Omental fat pad (tissue), 4 donors: Measurements from ENCODE around the gene TRIM28. TPM values are rescaled to one million over a fixed set of nuclear protein-coding genes. Genes with fewer than 3 reads are reported as not detected.
A peak's percentile ranks its signal among the peaks of the same experiment; 100 is the strongest.

Source experiments
- ATAC-seq: fragments of 150-250 bp; one replicate; pipeline ENCODE4 v1.9.1; 2016; ENCODE audit warnings: mild to moderate bottlenecking, moderate library complexity; ENCODE audit not compliant: low FRiP score
- DNase-seq: peaks from one replicate; pipeline ENCODE4 v3.0.0-alpha.2; 2019; ENCODE audit warnings: low spot score
- total RNA-seq, 4 donors: library from RNA; depleted of rRNA; stranded (reverse); fragments of >200 nt; gene quantifications; one replicate each; pipeline ENCODE4 v1.1.0, GENCODE V29; 2016
- TF ChIP-seq, protein P1 (sequence below), 3 donors: fragments of 450-650 bp; IDR thresholded peaks; one replicate each; pipeline ENCODE4 v1.5.1; 2016 to 2017; ENCODE audit warnings: antibody characterized with exemption in 3 of 3, mild to moderate bottlenecking in 3 of 3, moderate library complexity in 2 of 3

The TRIM28 gene
- total RNA-seq, 4 donors from 2014 or later = 151 to 238 (median 166) TPM

DNA sequence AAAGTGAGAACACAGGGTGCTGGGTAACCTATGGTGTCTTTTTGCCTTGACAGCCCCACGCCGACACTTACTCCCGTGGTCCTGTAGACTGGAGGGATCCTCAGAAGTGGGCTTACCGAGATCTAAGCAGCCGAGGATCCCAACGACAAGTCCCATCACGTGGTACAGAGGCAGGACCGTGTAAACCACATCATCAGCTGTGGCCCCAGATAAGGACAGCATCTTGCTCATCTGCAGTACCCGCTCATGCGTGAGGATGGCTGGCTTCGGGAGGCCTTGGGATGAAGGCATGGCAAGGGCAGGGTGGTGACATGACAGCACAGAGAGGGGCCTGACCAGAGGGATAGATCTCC, 34.2 kb upstream of the TRIM28 start:
- TF ChIP-seq, protein P1, sequence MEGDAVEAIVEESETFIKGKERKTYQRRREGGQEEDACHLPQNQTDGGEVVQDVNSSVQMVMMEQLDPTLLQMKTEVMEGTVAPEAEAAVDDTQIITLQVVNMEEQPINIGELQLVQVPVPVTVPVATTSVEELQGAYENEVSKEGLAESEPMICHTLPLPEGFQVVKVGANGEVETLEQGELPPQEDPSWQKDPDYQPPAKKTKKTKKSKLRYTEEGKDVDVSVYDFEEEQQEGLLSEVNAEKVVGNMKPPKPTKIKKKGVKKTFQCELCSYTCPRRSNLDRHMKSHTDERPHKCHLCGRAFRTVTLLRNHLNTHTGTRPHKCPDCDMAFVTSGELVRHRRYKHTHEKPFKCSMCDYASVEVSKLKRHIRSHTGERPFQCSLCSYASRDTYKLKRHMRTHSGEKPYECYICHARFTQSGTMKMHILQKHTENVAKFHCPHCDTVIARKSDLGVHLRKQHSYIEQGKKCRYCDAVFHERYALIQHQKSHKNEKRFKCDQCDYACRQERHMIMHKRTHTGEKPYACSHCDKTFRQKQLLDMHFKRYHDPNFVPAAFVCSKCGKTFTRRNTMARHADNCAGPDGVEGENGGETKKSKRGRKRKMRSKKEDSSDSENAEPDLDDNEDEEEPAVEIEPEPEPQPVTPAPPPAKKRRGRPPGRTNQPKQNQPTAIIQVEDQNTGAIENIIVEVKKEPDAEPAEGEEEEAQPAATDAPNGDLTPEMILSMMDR (IDR thresholded peaks at IDR 0.05) = no peak
- ATAC-seq (no peak), DNase-seq (no peak)

DNA sequence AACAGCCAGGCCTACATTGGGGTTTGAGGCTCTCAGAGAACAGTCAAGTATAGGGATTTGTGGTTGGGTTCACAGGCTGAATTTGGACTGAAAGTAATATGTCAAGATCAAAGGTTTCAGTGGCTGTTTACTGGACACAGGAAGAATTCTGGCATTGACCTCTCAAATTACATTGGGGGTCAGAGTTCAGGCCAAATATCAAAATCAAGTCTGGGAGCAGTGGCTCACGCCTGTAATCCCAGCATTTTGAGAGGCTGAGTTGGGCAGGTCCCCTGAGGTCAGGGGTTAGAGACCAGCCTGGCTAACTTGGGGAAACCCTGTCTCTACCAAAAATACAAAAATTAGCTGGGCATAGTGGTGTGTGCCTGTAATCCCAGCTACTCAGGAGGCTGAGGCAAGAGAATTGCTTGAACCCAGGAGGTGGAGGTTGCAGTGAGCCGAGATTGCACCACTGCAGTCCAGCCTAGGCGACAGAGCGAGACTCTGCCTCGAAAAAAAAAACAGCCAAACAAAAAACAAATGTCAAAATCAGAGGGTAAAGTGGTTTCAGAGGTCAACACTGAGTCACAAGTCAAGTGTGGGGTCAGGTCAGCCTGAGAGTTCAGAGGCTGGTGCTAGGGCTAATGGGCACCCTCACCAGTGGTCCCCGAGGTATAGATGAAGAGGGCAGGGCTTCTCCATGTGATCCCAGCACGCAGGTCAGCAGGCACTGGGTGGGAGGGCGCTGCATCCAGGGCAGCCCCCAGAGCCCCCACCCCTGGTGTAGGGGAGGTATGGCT, 33.6 kb upstream of the TRIM28 start:
- ATAC-seq (no peak), DNase-seq (no peak)
- TF ChIP-seq, protein P1 (IDR thresholded peaks at IDR 0.05) = no peak

DNA sequence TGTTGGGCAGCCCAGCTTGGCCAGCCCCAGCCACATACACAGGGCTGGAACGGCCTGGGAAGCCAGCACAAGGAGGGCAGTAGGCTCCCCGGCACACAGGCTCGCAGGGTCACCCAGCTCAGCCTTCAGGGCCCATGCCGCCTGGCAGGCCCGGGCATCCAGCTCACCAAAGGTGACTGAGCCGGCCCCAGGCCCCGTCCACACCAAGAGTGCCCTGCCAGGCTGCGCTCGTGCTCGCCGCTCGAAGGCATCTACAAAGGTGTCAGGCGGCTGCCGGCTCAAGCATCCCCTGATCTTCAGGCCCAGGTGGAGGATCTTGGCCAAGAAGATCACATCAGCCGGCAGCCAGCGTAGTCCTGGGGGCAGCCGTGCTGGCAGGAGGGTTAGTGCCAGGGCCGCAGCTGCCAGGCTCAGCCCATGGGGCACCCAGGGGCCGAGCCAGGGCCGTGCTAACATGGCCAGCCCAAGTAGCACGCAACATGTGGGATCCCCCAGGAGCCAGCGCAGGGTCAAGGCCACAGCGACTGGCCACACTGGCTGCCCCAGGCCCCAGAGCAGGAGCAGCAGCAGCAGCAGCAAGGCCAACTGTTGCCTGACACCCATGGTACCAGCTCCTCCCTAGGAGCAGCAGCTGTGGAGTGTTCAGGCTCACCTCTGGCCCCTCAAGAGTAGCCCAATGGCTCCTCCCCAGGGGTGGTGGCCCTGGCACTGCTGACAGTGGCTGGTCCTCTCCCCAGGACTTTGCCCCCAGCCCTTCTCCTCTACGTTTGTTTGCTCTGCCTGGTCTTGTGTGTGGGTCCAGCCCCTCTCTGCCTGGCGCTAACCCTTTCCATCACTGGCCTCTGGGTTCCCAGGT, 32.3 kb upstream of the TRIM28 start, which contains the start of gene SLC27A5:
SLC27A5 (minus strand) TSS at position 640 of the 856 bp plus-strand sequence; CDS start at position 603, 37 bp downstream.
- TF ChIP-seq, protein P1 (IDR thresholded peaks at IDR 0.05) = no peak
- DNase-seq = no peak
- no peak for ATAC-seq

DNA sequence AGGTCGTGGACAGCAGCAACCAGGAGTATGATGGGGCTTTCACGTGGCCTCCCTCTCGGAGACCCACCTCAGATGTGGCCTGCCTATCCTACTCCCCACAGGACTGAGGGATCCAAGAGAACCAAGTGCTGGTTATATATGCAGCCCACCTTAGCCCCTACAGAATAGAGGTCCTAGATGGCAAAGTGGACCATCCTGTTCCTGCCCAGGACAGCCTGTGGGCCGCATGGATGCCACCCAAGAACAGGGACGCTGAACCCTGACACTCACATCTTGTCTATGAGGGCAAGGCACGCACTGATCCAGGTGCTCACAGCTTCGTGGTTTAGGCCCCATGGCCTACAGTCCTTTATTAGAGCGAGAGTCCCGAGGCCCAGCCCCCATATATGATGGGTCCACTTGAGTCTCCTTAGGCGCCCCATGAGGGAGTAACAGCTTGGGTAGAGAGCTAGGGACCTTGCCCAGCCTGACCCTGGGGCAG, 30.6 kb upstream of the TRIM28 start:
- TF ChIP-seq, protein P1 (IDR thresholded peaks at IDR 0.05) = no peak
- ATAC-seq (no peak), DNase-seq (no peak)

DNA sequence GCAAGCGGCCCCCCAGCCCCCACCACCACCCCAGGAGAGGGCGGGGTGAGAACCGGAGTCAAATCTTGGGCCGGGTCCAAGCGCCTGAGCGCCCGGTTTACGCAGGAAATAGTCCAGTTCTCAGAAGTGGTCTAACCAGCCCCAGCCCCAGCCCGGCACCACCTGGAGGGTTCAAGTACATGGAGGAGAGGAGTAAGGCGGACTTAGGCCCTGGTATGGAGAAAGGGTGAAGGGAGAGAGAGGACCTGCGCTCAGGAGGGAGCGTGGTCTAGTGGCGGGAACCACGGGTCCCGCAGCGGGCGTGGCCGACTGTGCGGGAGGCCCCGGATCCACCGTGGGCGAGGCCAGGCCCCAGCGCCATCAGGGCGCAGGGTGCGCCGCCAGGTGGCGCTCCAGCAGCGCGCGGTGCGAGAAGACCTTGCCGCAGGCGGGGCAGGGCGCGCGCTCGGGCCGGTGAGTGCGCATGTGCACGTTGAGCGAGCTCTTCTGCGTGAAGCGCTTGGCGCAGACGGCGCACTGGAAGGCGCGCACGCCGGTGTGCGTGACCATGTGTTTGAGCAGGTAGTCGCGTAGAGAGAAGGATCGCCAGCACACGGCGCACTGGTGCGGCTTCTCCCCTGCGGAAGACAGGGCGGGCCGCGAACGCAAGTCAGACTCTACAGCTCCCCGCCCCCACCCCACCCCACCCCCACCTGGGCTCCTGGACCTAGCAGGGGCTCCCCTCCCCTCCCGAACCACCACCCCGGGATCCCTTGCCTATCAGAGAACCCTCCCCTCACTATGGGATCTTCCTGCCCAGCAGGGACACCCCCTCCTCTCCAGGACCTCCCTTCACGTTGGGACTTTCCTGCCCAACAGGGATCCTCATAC, 29.9 kb upstream of the TRIM28 start:
- DNase-seq = peak; percentile 60

DNA sequence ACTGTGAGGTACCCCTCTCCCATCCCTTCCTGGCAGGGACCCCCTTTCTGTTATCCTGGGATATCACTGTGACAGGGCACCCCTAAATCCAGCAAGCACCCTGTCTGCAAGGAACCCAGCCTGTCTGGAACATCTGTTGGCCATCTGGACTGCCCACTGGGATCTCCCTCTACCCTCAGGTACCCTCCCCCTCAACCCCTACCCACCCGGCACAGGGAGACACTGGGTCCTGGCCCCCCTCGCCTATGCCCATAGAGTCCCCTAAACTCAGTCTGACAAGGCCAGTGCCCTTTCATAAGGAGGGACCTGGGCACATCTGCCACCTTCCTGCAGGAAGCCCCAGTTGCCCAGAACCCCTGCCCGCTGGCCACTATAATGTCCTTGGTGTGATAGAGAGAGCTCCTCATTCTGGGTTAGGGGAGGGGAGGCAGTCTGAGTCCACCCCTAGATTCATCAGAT, 29.3 kb upstream of the TRIM28 start:
- TF ChIP-seq, protein P1 (IDR thresholded peaks at IDR 0.05) = no peak
- DNase-seq (no peak), ATAC-seq (no peak)

More for the DNA sequence above, 29.9 kb upstream of the TRIM28 start:
- TF ChIP-seq, protein P1 (IDR thresholded peaks at IDR 0.05) = peak in 1 of 3 donors; percentile 77
- peak; percentile 88 for ATAC-seq
